M059J (cell line): ENCODE data around the gene NUDT17. TPM values are rescaled to one million over a fixed set of nuclear protein-coding genes. Genes with fewer than 3 reads are reported as not detected.

ENCODE experiments used
- DNase-seq: peaks from one replicate; pipeline ENCODE4 v3.0.0-alpha.2; 2012; ENCODE audit warnings: low read depth
- total RNA-seq: library from RNA; depleted of rRNA; stranded (reverse); fragments of >200 nt; shearing (Covaris generic); gene quantifications from 2 replicates; pipeline ENCODE4 v1.2.3, GENCODE V29; 2014; rRNA removed

The NUDT17 gene
- total RNA-seq, 1 experiment from 2014 or later: 3.1 TPM

GRCh38 chr1:145889722-145890121 is 44.3 kb downstream of the NUDT17 start:
- DNase-seq: no peak

- peak; percentile 29 for DNase-seq
Observed at GRCh38 chr1:145891143-145891542, 45.7 kb downstream of the NUDT17 start.

- peak; percentile 100 for DNase-seq
Observed at GRCh38 chr1:145891587-145892485, 46.4 kb downstream of the NUDT17 start.

- DNase-seq: peak; percentile 72
Observed at GRCh38 chr1:145892486-145893087, 47.2 kb downstream of the NUDT17 start.

GRCh38 chr1:145893306-145894055 is 48.1 kb downstream of the NUDT17 start:
- no peak for DNase-seq

- no peak for DNase-seq
Observed at GRCh38 chr1:145895471-145895870, 50.0 kb downstream of the NUDT17 start.

GRCh38 chr1:145897969-145898368 is 52.5 kb downstream of the NUDT17 start:
- DNase-seq: no peak

Other genes starting within 250 kb of the NUDT17 start
- gene GPR89A, start 237.6 kb upstream of the NUDT17 start, total RNA-seq: 70.5 and 120 TPM in 2 replicates
- gene PDZK1, start 138.3 kb upstream of the NUDT17 start, total RNA-seq: 8.8 and 10.5 TPM in 2 replicates
- not detected in 2 replicates for gene CD160, start 126.1 kb upstream of the NUDT17 start, total RNA-seq
- 15.1 and 17.9 TPM in 2 replicates for gene RNF115, start 21.5 kb upstream of the NUDT17 start, total RNA-seq
- 48.2 and 51.1 TPM in 2 replicates for gene POLR3C, start 21.4 kb upstream of the NUDT17 start, total RNA-seq
- gene PIAS3, start 13.5 kb downstream of the NUDT17 start, total RNA-seq: 31.5 and 36.6 TPM in 2 replicates
- gene ANKRD35, start 40.2 kb downstream of the NUDT17 start, total RNA-seq: 0.12 and 0.25 TPM in 2 replicates
- 0.57 and 0.94 TPM in 2 replicates for gene ITGA10, start 64.4 kb downstream of the NUDT17 start, total RNA-seq
- gene PEX11B, start 73.1 kb downstream of the NUDT17 start, total RNA-seq: 31.0 and 42.5 TPM in 2 replicates
- 305 and 317 TPM in 2 replicates for gene RBM8A, start 81.9 kb downstream of the NUDT17 start, total RNA-seq
- 24.7 and 39.2 TPM in 2 replicates for gene LIX1L, start 112.4 kb downstream of the NUDT17 start, total RNA-seq
- 0.59 and 1.7 TPM in 2 replicates for gene ANKRD34A, start 118.9 kb downstream of the NUDT17 start, total RNA-seq
- gene POLR3GL, start 119.1 kb downstream of the NUDT17 start, total RNA-seq: 23.1 and 28.9 TPM in 2 replicates
- gene TXNIP, start 150.9 kb downstream of the NUDT17 start, total RNA-seq: 651 and 749 TPM in 2 replicates
- not detected in 2 replicates for gene HJV, start 176.1 kb downstream of the NUDT17 start, total RNA-seq